ENCODE data around the gene FKRP.

- no peak for TF ChIP-seq CTCF (conservative IDR thresholded peaks at IDR 0.05; ENCODE audit: low read depth, low read length)
- TF ChIP-seq EZH2 (IDR thresholded peaks at IDR 0.05; ENCODE audit: low read length, unreplicated experiment): no peak
These were observed 37.8 kb downstream of the FKRP start for GRCh38 chr19:46783670-46784069.

Measured in PC-3 (cell line).